HEK293T (cell line): Measurements from ENCODE around the gene HBQ1.

Experiments used
- BHLHE40 ChIP-seq: fragments of 450-650 bp; IDR thresholded peaks from 2 replicates; pipeline ENCODE4 v1.6.1; 2016; ENCODE audit warnings: mild to moderate bottlenecking, moderate library complexity, borderline replicate concordance
- HDGF ChIP-seq: fragments of 450-650 bp; IDR thresholded peaks from 2 replicates; pipeline ENCODE4 v1.6.1; 2017; ENCODE audit warnings: antibody characterized with exemption, borderline replicate concordance
- NFRKB ChIP-seq: fragments of 450-650 bp; IDR thresholded peaks from 2 replicates; pipeline ENCODE4 v1.6.1; 2016; ENCODE audit warnings: mild to moderate bottlenecking, moderate library complexity

DNA sequence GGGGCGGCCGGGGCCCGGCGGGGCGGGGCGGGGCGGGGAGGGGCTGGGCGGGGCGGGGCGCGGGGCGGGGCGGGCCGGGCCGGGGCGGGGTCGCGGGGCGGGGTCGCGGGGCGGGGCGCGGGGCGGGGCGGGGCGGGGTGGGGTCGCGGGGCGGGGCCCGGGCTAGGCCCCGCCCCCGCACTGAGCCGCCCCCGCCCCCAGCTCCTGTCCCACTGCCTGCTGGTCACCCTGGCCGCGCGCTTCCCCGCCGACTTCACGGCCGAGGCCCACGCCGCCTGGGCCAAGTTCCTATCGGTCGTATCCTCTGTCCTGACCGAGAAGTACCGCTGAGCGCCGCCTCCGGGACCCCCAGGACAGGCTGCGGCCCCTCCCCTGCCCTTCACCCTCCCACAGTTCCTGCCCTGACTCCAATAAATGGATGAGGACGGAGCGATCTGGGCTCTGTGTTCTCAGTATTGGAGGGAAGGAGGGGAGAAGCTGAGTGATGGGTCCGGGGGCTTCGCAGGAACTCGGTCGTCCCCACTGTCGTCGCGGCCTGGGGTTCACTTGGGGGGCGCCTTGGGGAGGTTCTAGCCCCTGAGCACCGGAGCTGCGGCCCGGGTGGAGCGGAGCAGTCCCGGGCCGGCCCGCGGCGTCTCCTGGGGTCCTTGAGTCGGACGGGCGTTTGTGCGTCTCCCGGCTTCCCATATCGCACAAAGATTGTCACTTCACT, 15.3 kb upstream of the HBQ1 start:
- TF ChIP-seq NFRKB (no peak), BHLHE40 (no peak), HDGF (no peak)
